ENCODE results near the gene ZNF780B. TPM values are rescaled to one million over a fixed set of nuclear protein-coding genes. Genes with fewer than 3 reads are reported as not detected.

Gene ZNF780B
- 8.4 and 12.7 TPM in 2 replicates for total RNA-seq

DNA sequence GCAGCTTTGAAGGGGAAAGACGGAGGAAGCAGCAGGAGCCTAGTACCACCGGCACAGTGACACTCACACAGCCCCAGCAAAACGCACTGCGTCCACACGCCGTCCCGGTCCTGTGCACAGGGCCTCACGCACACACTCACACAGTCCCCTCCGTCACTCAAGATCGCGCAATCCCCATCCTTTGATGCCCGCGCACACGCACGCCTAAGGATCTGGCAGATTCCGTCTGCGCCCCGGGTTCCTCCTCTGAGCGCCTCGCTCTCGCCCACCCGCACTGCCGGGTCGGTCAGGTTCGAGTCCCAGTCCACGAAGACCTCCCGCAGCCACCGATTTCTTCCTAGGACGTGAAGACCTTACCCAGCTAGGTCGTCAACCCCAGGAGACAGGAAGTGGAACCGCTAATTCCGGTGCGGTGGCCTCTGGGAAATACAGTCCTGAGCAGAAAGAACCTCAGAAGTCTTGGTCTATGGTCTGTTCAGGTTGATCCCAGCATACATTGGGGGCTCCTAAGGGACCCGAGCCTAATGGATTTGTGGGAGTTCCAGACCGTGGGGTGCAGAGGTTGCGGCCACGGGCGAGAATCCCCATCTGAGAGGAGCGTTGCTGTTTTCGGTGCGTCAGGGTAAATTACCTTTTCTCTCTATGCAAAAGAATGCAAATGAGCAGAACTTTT is at the start of gene ZNF780B:
ZNF780B (minus strand) TSS at position 400 of the 673 bp plus-strand sequence. CDS start 5,899 bp downstream, outside the sequence.

DNA sequence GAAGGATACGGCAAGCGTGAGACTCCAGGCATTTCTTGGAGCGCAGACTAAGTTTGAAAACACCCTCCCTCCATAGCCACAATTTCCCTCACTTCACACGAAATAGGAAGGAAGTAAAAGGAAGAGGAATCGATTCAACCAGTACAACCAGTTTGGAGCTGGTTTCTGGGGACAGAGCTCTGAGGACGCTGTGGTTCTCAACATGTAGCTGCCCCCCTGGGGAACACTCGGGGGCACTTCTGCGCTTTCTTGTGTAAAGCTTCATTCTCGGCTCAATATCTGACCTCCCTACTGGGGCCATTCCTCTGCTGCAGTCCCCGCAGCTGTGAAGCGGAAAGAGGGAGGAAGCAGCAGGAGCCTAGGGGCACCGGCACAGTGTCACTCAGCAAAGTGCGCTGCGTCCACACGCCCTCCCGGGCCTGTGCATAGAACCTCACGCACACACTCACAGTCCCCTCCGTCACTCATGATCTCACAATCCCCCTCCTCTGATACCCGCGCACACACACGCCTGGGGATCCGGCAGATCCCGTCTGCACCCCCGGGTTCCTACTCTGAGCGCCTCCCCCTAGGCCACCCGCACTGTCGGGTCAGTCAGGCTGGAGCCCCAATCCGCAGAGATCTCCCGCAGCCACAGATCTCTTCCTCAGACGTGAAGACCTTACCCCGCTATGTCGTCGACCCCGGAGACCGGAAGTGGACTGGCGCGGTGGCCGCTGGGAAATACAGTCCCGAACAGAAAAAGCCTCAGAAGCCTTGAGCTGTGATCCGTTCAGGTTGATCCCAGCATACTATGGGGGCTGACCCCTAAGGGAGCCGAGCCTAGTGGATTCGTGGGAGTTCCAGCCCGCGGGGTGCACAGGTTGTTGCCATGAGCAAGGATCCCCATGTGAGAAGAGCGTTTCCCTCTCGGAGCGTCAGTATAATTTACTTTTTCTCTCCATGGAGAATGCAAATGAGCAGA is 34.5 kb upstream of the ZNF780B start, which contains the start of gene ZNF780A:
ZNF780A (minus strand) TSS at position 703 of the 964 bp plus-strand sequence. CDS start 6,190 bp downstream, outside the sequence.

DNA sequence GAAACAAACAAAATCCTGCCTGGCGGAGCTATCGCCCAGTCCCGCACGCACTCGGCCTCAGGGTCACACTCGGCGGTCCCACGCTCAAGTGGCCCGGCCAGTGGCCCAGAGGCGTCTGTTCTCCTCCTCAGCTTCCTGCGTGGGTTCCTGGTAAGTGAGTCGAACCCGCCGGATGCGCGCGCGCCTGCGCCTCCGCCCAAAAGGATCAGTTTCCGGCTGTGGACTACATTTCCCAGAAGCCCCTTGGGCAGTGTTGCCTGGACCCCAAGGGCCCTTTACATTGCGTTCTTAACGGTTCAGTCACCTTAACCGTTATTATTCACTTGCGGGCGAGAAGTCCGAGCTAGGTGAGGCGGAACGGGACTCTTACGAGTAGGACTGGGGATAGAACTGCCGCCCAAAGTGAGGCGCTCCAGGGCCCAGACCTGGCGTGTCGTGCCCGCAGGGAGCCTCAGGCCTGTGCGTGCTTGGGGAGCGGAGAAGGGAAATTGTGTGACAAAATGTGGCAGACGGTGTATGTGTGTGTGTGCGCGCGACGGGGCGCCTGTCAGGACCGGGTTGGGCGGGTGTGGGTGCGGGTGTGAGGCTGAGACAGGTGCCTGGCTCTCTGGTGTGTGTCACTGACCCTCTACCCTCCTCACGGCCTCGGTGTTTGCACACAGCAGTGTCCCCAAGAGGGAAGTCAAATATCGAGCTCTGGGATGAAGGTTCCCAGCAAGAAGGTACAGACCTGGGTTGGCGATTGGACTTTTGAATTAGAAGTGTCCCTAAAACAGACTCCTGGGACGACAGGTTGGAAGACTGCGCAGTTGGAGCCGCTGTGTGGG is 59.0 kb downstream of the ZNF780B start, which contains the start of gene ZNF546:
ZNF546 (plus strand) TSS at position 250 of the 827 bp plus-strand sequence. CDS start 1,267 bp downstream, outside the sequence.

Other genes with a start within 250 kb of the ZNF780B start
- 5.0 and 8.2 TPM in 2 replicates for gene DYRK1B, start 222.1 kb downstream of the ZNF780B start, total RNA-seq
- 85.4 and 227 TPM in 2 replicates for gene FBL, start 209.9 kb downstream of the ZNF780B start, total RNA-seq
- gene FCGBP, start 121.6 kb downstream of the ZNF780B start, total RNA-seq, result 0.38 and 0.85 TPM in 2 replicates
- 76.7 and 176 TPM in 2 replicates for gene PSMC4, start 85.1 kb downstream of the ZNF780B start, total RNA-seq
- gene ZNF546, start 59.2 kb downstream of the ZNF780B start, total RNA-seq, result 6.7 and 7.6 TPM in 2 replicates
- 20.1 and 21.1 TPM in 2 replicates for gene ZNF780A, start 34.7 kb upstream of the ZNF780B start, total RNA-seq
- 6.9 and 7.6 TPM in 2 replicates for gene MAP3K10, start 135.2 kb upstream of the ZNF780B start, total RNA-seq
- not detected in 2 replicates for gene TTC9B, start 162.2 kb upstream of the ZNF780B start, total RNA-seq
- under 0.01 and 0.19 TPM in 2 replicates for gene CCNP, start 170.5 kb upstream of the ZNF780B start, total RNA-seq
- gene AKT2, start 229.1 kb upstream of the ZNF780B start, total RNA-seq, result 63.5 and 64.5 TPM in 2 replicates